Iris pigment epithelial cell (primary cell): ENCODE results near the gene LAS1L.
A peak's percentile ranks its signal among the peaks of the same experiment; 100 is the strongest.
"Not testable (repeated sequence)": the region's sequence is repeated elsewhere in the genome, so short reads cannot be mapped to it uniquely, and the experiment has no call there.

Experiments used
- DNase-seq: peaks from one replicate; pipeline ENCODE4 v3.0.0-alpha.2; 2011; ENCODE audit warnings: low read depth

Gene LAS1L

DNA sequence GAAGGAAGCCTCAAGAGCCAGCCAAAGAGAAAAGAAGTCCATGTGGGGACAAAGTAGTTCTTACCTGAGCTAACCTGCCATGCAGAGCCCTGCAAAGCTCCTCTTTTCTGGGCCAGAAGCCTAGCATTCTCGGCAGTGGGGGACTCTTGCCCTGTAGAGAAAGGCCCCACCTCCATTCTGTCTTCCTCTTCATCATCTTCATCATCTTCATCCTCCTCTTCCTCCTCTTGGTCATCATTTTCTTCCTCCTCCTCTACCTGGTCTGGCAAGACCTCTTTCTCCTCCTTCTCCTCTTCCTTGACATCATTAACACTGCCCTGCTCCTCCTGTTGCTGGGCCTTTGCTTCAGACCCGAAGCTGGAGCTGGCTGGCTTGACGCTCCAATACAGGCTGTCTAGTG lies 16.7 kb downstream of the LAS1L start:
- DNase-seq, result no peak

DNA sequence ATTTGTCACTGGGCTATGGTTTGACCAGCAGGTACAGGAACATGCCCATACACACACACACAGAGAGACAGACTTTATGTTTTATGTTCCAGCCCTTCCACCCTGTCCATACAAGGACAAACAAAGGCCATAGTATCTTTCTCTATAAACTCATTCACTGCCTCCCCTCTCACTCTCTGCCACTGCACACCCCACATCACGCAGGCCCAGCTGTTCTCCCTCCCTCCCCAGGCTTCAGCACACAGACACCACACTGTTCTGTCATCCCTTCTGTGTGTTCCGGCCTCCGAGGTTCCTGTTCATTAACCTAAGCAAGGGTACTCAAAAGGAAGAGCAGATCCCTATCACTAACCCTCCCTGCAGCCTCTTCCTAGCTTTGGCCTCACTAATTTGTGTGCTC lies 17.8 kb downstream of the LAS1L start:
- no peak for DNase-seq

DNA sequence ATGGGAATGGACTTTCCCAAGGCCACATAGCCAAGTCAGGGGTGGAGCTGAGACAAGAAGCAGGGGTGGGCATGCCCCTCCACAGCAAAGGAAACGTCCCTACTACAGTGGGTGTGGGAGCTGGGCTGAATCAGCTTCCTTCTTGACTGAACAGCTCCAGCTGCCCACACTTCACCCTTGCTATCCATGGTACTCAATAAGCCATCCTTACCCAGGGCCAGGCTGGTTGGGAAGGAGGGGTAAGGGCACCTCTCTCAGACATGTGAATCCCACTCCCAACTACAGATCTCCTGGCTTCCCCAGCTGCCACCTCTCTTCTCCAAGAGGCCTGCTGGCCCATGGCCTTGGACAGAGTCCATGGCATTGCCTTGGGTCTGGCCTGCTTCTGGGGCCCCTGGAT lies 21.0 kb downstream of the LAS1L start:
- no peak for DNase-seq

GRCh38 chrX:65509400-65509799 lies 25.2 kb downstream of the LAS1L start:
- DNase-seq, result no peak

- DNase-seq, result no peak
Observed at GRCh38 chrX:65508851-65509250, 25.7 kb downstream of the LAS1L start.

DNA sequence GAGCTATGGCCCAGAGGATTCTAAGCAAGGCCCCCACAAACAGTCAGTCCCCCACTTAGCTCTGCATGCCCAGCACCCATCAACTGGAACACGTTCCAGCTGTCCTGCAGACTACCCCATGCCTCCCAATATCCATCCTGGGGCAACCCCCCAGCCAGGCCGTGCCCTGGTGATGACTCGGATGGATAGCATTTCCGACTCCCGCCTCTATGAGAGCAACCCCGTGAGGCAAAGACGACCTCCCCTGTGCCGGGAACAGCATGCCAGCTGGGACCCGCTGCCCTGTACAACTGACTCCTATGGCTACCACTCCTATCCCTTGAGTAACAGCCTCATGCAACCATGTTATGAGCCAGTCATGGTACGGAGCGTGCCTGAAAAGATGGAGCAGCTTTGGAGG lies 32.0 kb downstream of the LAS1L start:
- no peak for DNase-seq

GRCh38 chrX:65493431-65493830 lies 41.2 kb downstream of the LAS1L start:
- DNase-seq, result no peak

DNA sequence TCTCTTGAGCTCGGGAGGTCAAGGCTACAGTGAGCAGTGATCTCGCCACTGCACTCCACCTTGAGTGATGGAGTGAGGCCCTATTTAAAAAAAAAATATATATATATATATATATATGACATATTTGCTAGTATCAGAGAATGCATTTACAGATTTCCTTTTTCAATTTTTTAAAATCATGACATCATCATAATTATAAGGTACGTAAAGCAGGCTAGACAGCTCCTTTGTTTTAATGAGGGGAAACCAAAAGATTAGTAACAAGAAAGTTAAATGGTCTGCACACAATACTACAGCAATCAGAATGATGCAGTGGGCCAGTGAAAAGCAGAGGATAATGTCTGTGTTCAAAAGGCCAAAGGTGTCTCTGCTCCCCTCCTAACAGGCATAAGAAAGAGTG lies 43.0 kb downstream of the LAS1L start:
- DNase-seq, result no peak

DNA sequence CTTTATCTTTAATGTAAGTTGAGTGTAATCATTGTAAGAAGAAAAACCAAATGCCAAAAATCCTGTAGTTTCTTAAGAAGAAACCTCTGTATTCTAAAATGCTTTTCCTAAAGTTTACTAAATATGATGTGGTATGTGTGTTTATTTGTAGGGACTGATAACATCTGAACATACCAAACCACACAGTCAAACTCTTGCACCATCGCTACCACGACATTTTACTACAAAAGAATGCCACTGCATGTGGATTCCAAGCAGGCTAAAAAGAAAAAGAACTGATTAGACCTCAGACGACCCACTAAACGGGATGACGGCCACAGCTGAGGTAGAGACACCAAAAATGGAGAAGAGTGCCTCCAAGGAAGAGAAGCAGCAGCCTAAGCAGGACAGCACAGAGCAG lies 46.1 kb downstream of the LAS1L start:
- peak; percentile 59 for DNase-seq

DNA sequence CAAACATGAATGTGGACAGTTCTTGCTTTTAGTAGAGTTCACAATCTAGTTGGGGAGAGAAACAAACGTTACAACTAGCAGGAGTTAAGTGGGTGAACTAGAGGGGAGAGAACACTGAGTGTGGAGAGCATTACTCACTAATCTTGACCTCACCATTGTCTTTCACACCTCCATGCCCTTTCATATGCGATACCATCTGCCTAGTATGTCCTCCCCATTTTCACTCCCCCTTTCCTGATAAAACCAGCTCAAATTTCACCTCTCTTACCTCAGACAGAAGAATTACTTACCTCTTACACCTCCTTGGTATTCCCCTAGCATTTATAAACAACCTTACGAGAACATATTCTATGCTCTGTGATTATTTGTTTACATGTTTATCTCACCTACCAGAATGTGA lies 53.6 kb downstream of the LAS1L start:
- DNase-seq, result no peak

DNA sequence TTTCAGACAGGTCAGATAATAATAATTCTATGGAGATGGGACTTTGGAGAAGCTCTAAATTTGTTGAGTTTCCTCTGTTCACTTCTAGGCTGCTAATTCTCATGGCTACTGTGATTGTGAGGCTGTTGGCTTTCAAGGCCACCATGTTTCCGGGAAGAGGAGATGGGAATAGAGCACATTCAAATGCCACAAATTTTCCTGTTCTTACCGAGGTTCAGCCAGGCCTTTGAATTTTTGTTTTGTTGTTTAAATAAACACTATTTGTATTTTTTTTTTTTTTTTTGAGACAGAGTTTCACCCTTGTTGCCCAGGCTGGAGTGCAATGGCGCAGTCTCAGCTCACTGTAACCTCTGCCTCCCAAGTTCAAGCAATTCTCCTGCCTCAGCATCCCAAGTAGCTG lies 55.5 kb downstream of the LAS1L start:
- DNase-seq, result not testable (repeated sequence)

- DNase-seq, result no peak
Observed at GRCh38 chrX:65476564-65476963, 58.0 kb downstream of the LAS1L start.

GRCh38 chrX:65463550-65463949 lies 71.0 kb downstream of the LAS1L start:
- peak; percentile 15 for DNase-seq
